Neural cell (in vitro differentiated cells): ENCODE results near the gene ISYNA1. TPM values are rescaled to one million over a fixed set of nuclear protein-coding genes. Genes with fewer than 3 reads are reported as not detected.

Experiments
- H2AFZ ChIP-seq: fragments of 200-600, 300-800 bp; sonication (generic), shearing (Covaris generic); 2 replicates; pipeline ENCODE4 v1.6.0; 2014; ENCODE audit warnings: low read depth, mild to moderate bottlenecking, antibody characterized with exemption, low read length, moderate library complexity
- H3F3A ChIP-seq: fragments of 200-600 bp; shearing (Covaris generic); 2 replicates; pipeline ENCODE4 v1.6.1; 2016; ENCODE audit warnings: mild to moderate bottlenecking, moderate library complexity, mixed read lengths, antibody characterized with exemption, low read length; ENCODE audit not compliant: insufficient read depth, poor library complexity, severe bottlenecking
- H3K27ac ChIP-seq: fragments of 200-600, 300-800 bp; sonication (generic), shearing (Covaris generic); 2 replicates; pipeline ENCODE4 v1.5.1; 2014; ENCODE audit warnings: mild to moderate bottlenecking, low read length, moderate library complexity
- H3K27me3 ChIP-seq: fragments of 300-800, 200-600 bp; sonication (generic), shearing (Covaris generic); 2 replicates; pipeline ENCODE4 v1.6.0; 2014; ENCODE audit warnings: mild to moderate bottlenecking, low read depth, low read length, moderate library complexity; ENCODE audit not compliant: insufficient read depth
- H3K36me3 ChIP-seq: fragments of 300-800, 200-600 bp; sonication (generic), shearing (Covaris generic); 2 replicates; pipeline ENCODE4 v1.5.1; 2014; ENCODE audit warnings: mild to moderate bottlenecking, antibody characterized with exemption, low read length, moderate library complexity; ENCODE audit not compliant: insufficient read depth
- H3K4me2 ChIP-seq: fragments of 300-800, 200-600 bp; sonication (generic), shearing (Covaris generic); 2 replicates; pipeline ENCODE4 v1.6.0; 2014; ENCODE audit warnings: mild to moderate bottlenecking, low read length
- H3K4me3 ChIP-seq: fragments of 300-800, 200-600 bp; sonication (generic), shearing (Covaris generic); 2 replicates; pipeline ENCODE4 v1.5.1; 2014; ENCODE audit warnings: mild to moderate bottlenecking, low read length, moderate library complexity
- H3K79me2 ChIP-seq: fragments of 200-600 bp; shearing (Covaris generic); replicated peaks from 2 replicates; pipeline ENCODE4 v1.6.0; 2014; ENCODE audit warnings: mild to moderate bottlenecking, low read length, moderate library complexity; ENCODE audit not compliant: insufficient read depth
- H3K9ac ChIP-seq: fragments of 300-800, 200-600 bp; sonication (generic), shearing (Covaris generic); 2 replicates; pipeline ENCODE4 v1.6.1; 2016; ENCODE audit warnings: mild to moderate bottlenecking, low read length, mixed read lengths
- H3K9me2 ChIP-seq: fragments of 200-600 bp; shearing (Covaris generic); 2 replicates; pipeline ENCODE4 v1.6.1; 2016; ENCODE audit warnings: mild to moderate bottlenecking, low read length, mixed read lengths; ENCODE audit not compliant: insufficient read depth
- H3K9me3 ChIP-seq: fragments of 200-600, 300-800 bp; sonication (generic), shearing (Covaris generic); 2 replicates; pipeline ENCODE4 v1.6.1; 2016; ENCODE audit warnings: mild to moderate bottlenecking, mixed run types, low read length, moderate library complexity, mixed read lengths
- H4K20me1 ChIP-seq: fragments of 200-600 bp; shearing (Covaris generic); 2 replicates; pipeline ENCODE4 v1.6.1; 2016; ENCODE audit warnings: mild to moderate bottlenecking, mixed run types; ENCODE audit not compliant: insufficient read depth
- EP300 ChIP-seq: fragments of 450-650 bp; conservative IDR thresholded peaks from 2 replicates; pipeline ENCODE4 v1.6.1; 2014; ENCODE audit warnings: antibody characterized with exemption, mild to moderate bottlenecking, moderate library complexity; ENCODE audit not compliant: poor library complexity, severe bottlenecking
- EZH2 ChIP-seq: fragments of 200-600, 300-800 bp; shearing (Covaris generic), sonication (generic); IDR thresholded peaks from 2 replicates; pipeline ENCODE4 v1.6.1; 2014; ENCODE audit warnings: antibody characterized with exemption, low read length, borderline replicate concordance, mild to moderate bottlenecking; ENCODE audit not compliant: insufficient read depth, poor library complexity, severe bottlenecking
- MXI1 ChIP-seq: fragments of 450-650 bp; conservative IDR thresholded peaks from 2 replicates; pipeline ENCODE4 v1.6.1; 2014; ENCODE audit warnings: antibody characterized with exemption, mild to moderate bottlenecking; ENCODE audit not compliant: poor library complexity, severe bottlenecking
- POLR2AphosphoS5 ChIP-seq: IDR thresholded peaks from 2 replicates; pipeline ENCODE4 v1.6.1; 2012
- RAD21 ChIP-seq: fragments of 450-650 bp; conservative IDR thresholded peaks from 2 replicates; pipeline ENCODE4 v1.6.1; 2014; ENCODE audit warnings: antibody characterized with exemption, mild to moderate bottlenecking, moderate library complexity
- SMC3 ChIP-seq: fragments of 450-650 bp; conservative IDR thresholded peaks from 2 replicates; pipeline ENCODE4 v1.6.1; 2014; ENCODE audit warnings: antibody characterized with exemption, mild to moderate bottlenecking, moderate library complexity; ENCODE audit not compliant: poor library complexity
- TAF1 ChIP-seq: IDR thresholded peaks from 2 replicates; pipeline ENCODE4 v1.6.1; 2012; ENCODE audit warnings: low read depth
- polyA plus RNA-seq: library from polyadenylated mRNA; depleted of rRNA; stranded (reverse); fragments of >200 nt; gene quantifications from 2 replicates; pipeline ENCODE4 v1.2.3, GENCODE V29; 2014
- TF ChIP-seq, protein P1 (sequence below): fragments of 450-650 bp; IDR thresholded peaks from 2 replicates; pipeline ENCODE4 v1.5.1; 2014; ENCODE audit warnings: antibody characterized with exemption, mild to moderate bottlenecking, moderate library complexity; ENCODE audit not compliant: poor library complexity, severe bottlenecking
- TF ChIP-seq, protein P2 (sequence below): IDR thresholded peaks from 2 replicates; pipeline ENCODE4 v1.6.1; 2012; ENCODE audit warnings: borderline replicate concordance

Gene ISYNA1
- polyA plus RNA-seq, 1 donor from 2014 or later: 123 TPM

DNA sequence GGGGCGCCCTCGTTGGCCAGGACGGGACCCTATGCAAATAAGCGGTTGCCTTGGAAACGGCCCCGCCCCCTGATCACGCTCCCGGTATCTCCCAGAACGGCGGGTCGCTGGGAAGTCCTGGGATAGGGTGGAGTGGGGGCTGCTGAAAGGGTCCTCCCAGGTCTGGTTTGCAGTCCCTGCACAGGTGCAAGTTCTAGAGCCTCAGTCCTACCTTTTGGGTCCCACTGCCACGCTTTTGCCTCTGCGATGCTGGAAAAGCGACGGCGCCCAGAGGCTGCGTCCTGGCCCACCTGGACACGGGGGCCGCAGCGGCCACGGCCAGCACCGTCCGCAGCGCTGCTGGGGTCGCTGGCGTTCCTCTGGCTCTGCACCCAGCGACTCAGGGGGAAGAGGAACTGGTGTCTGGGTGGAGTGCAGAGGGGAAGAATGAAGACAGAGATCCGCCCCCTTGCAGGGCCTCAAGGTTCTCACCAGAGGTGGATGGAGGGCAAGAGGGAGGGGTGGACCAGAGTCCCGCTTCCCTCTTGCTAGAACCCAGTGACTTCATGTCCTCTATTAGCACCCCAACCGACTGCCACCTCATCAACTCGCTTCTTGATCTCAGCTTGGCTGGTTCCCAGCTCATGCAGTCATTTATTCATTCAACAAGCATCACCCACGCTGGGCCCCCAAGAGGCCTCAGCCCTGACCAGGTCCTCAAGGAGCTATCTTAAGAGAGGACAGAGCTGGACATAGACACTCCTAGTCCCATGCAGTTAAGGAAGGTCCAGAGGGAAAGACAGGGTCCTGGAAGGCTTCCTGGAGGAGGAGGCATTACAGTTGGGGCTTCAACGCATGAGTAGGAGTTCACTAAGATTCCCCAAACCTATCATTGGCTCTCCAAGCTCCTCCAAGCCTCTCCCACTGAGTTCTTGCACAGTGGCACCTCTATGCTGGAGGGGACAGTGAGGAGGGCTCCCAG is 40.4 kb downstream of the ISYNA1 start, which contains the start of gene LRRC25:
Gene LRRC25, minus strand, starts transcription at position 381 of the 961 bp plus-strand sequence. CDS start 659 bp downstream, outside the sequence.
- Histone ChIP-seq H3K79me2 (no peaks in the 10 kb centered on the region), H3K4me3 (no peak within 1 kb of the TSS), H3K9me3 (no peaks in the 10 kb centered on the region), H3K9me2 (no peaks in the 10 kb centered on the region), H3K27ac (no peak within 1 kb of the TSS), H3F3A (no peaks in the 10 kb centered on the region), H4K20me1 (no peaks in the 10 kb centered on the region), H3K27me3 (no peaks in the 10 kb centered on the region), H3K9ac (no peak within 1 kb of the TSS), H3K4me2 (no peak within 1 kb of the TSS), H3K36me3 (no peaks in the 10 kb centered on the region), H2AFZ (no peak within 1 kb of the TSS)
- TF ChIP-seq, protein P1, sequence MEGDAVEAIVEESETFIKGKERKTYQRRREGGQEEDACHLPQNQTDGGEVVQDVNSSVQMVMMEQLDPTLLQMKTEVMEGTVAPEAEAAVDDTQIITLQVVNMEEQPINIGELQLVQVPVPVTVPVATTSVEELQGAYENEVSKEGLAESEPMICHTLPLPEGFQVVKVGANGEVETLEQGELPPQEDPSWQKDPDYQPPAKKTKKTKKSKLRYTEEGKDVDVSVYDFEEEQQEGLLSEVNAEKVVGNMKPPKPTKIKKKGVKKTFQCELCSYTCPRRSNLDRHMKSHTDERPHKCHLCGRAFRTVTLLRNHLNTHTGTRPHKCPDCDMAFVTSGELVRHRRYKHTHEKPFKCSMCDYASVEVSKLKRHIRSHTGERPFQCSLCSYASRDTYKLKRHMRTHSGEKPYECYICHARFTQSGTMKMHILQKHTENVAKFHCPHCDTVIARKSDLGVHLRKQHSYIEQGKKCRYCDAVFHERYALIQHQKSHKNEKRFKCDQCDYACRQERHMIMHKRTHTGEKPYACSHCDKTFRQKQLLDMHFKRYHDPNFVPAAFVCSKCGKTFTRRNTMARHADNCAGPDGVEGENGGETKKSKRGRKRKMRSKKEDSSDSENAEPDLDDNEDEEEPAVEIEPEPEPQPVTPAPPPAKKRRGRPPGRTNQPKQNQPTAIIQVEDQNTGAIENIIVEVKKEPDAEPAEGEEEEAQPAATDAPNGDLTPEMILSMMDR: no peak
- no peak for TF ChIP-seq SMC3
- no peak for TF ChIP-seq RAD21
- no peak for TF ChIP-seq EZH2
- TF ChIP-seq EP300: no peak
- TF ChIP-seq MXI1: no peak
- TF ChIP-seq TAF1: no peak
- TF ChIP-seq POLR2AphosphoS5: no peak
- TF ChIP-seq, protein P2, sequence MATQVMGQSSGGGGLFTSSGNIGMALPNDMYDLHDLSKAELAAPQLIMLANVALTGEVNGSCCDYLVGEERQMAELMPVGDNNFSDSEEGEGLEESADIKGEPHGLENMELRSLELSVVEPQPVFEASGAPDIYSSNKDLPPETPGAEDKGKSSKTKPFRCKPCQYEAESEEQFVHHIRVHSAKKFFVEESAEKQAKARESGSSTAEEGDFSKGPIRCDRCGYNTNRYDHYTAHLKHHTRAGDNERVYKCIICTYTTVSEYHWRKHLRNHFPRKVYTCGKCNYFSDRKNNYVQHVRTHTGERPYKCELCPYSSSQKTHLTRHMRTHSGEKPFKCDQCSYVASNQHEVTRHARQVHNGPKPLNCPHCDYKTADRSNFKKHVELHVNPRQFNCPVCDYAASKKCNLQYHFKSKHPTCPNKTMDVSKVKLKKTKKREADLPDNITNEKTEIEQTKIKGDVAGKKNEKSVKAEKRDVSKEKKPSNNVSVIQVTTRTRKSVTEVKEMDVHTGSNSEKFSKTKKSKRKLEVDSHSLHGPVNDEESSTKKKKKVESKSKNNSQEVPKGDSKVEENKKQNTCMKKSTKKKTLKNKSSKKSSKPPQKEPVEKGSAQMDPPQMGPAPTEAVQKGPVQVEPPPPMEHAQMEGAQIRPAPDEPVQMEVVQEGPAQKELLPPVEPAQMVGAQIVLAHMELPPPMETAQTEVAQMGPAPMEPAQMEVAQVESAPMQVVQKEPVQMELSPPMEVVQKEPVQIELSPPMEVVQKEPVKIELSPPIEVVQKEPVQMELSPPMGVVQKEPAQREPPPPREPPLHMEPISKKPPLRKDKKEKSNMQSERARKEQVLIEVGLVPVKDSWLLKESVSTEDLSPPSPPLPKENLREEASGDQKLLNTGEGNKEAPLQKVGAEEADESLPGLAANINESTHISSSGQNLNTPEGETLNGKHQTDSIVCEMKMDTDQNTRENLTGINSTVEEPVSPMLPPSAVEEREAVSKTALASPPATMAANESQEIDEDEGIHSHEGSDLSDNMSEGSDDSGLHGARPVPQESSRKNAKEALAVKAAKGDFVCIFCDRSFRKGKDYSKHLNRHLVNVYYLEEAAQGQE: no peak

DNA sequence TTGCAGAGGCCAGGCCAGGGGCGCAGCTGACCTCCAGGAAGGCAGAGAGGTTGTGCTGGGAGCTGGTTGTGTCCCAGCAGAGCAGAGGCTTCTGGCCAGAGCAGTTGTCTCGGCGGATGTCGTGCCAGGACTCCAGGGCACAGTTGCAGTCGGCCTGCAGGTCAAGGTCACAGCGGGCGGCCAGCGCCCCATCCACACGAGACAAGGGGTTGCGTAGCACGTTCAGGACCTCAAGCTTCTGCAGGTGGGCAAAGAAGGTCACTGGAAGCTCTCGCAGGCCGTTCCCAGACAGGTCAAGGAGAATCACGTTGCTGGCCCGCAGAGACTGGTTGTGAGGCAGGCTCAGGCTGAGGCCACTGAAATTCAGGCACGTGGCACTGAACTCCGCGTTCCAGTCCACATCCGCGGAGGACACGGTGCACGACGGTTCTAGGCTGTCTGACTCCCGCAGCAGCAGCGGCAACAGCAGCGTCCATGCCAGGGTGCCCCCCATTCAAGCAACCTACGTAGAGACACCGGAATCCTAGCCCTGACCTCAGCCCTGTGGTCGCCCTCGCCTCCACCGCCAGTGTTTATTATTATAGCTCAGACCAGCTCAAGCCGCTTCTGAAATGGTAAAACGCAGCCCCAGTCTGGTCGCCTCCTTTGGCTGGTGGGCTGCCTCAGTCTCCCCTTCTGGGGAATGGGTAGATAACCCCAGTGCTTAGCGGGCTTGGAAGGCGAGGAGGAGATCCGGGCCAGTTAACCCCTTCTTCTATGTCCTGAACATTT is 41.3 kb downstream of the ISYNA1 start:
- H3K79me2 ChIP-seq: no peaks in the 10 kb centered on the region
- no peaks in the 10 kb centered on the region for H3K9me2 ChIP-seq
- H2AFZ ChIP-seq: no peak overlapping the region
- H3K9me3 ChIP-seq: no peaks in the 10 kb centered on the region
- no peaks in the 10 kb centered on the region for H3K36me3 ChIP-seq
- no peak overlapping the region for H3K4me3 ChIP-seq
- no peak overlapping the region for H3K27ac ChIP-seq
- no peaks in the 10 kb centered on the region for H3K27me3 ChIP-seq
- TF ChIP-seq, protein P2: no peak
- H4K20me1 ChIP-seq: no peaks in the 10 kb centered on the region
- H3F3A ChIP-seq: no peaks in the 10 kb centered on the region
- H3K4me2 ChIP-seq: no peak overlapping the region
- no peak overlapping the region for H3K9ac ChIP-seq
